ENCODE data around the gene RPTOR. TPM values are rescaled to one million over a fixed set of nuclear protein-coding genes. Genes with fewer than 3 reads are reported as not detected.

The RPTOR gene
- polyA plus RNA-seq, 1 donor = 31.1 TPM

DNA sequence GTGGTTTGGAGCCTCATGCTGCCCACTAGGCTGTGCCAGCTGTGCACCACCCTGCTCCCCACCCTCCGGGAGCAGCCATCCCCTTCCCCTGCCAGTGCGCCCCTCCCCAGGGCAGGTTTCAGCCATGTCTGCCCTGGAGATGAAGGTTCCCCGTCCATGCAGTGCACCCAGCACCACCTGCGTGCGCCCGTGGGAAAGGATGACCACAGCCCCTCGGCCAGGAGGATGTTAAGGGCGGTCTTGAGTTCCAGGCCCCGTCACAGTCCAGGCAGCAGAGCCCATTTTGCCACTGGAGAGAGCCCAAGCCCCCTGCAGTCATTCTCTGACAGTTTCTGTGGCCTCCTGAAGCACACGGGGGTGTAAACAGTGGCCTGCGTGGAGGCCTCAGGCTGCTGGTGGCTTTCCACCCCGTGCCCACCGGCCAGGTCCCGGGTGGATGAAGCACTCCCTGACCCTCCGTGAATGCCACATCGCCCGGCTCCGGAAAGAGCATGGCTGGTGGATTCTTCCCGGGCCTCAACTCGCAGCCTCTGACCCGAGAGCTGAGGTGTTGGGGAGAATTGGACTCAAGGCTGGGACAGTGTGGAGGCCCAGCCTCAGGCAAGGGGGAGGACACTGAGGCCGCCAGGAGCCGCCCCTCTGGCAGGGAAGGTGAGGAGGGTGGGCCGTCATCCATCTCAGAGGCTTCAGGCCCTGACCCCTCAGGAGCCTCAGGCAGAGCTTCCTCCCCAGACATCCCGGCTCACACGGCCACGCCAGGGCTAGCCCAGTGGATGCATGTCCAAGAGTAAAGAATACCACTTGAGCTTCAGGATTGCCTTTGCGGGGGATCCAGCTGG lies 377.3 kb downstream of the RPTOR start:
- no peak for DNase-seq

GRCh38 chr17:80922580-80923160 lies 378.0 kb downstream of the RPTOR start:
- DNase-seq = no peak

- DNase-seq = no peak
Measured at GRCh38 chr17:80923211-80924110, 378.8 kb downstream of the RPTOR start.

- no peak for DNase-seq
Measured at GRCh38 chr17:80924111-80924806, 379.6 kb downstream of the RPTOR start.

GRCh38 chr17:80924807-80925610 lies 380.4 kb downstream of the RPTOR start:
- DNase-seq = no peak

- DNase-seq = no peak
Measured at GRCh38 chr17:80925688-80926335, 381.2 kb downstream of the RPTOR start.

- DNase-seq = no peak
Measured at GRCh38 chr17:80926591-80927250, 382.1 kb downstream of the RPTOR start.

- DNase-seq = no peak
Measured at GRCh38 chr17:80927791-80928216, 383.2 kb downstream of the RPTOR start.

DNA sequence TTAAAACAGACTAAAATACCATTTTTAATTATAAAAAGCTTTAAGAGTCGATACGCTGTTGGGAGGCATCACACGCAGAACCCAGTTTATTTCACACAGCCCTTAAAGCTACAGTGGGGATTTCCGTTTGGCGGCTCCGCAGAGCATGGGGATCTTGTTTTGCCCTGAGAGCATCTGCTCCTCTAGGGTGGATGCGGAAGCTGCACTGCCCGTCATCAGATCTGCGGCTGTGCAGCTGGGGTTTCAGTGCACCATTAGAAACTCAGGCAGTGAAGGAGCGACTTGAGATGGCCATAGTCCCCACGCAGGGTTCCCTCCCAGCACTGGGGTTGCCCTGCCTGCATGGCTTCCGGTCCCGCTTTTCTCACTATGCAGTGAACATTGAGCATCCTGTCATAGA lies 384.8 kb downstream of the RPTOR start:
- DNase-seq = no peak

GRCh38 chr17:80930335-80931279 lies 386.0 kb downstream of the RPTOR start:
- no peak for DNase-seq

DNA sequence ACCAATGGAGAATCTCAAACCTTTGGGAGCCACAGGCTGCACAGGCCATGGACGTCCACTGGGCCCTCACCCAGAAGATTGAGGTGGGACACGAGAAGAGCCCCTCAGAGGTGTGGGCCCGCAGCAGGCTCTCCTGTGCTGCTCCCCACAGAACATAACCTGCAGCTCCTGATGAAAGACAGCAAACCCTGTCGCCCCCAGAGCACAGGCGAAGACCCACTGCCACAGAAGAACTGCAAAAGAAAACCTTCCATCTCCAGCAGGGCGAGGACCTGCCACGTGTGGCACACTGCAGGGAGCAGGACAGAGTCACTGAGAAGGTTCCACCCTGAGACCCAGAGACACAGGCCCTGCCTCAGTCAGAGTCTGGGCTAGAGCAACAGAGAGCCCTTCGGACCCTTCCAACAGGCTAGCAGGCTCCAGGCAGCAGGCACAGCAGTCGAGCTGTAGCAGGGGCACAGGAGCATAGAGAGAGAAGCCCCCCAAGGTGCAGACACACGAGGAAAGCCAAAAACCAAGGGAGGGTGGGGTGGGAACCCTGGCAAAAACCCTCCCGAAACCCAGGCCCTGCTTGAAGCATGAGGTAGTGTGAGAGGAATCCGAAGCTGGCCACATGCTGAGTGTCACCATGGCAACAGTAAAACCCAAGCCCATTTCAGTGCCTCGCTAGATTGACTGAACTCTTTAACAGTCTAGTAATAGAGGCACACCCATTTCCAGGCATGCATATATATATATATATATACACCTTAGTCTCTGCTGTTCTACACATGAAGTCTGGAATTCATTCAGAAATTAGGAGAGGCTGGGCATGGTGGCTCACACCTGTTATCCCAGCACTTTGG lies 387.0 kb downstream of the RPTOR start:
- no peak for DNase-seq

- no peak for DNase-seq
Measured at GRCh38 chr17:80935526-80935925, 390.9 kb downstream of the RPTOR start.

GRCh38 chr17:80936218-80936617 lies 391.6 kb downstream of the RPTOR start:
- DNase-seq = no peak

GRCh38 chr17:80936723-80937122 lies 392.1 kb downstream of the RPTOR start:
- DNase-seq = no peak

DNA sequence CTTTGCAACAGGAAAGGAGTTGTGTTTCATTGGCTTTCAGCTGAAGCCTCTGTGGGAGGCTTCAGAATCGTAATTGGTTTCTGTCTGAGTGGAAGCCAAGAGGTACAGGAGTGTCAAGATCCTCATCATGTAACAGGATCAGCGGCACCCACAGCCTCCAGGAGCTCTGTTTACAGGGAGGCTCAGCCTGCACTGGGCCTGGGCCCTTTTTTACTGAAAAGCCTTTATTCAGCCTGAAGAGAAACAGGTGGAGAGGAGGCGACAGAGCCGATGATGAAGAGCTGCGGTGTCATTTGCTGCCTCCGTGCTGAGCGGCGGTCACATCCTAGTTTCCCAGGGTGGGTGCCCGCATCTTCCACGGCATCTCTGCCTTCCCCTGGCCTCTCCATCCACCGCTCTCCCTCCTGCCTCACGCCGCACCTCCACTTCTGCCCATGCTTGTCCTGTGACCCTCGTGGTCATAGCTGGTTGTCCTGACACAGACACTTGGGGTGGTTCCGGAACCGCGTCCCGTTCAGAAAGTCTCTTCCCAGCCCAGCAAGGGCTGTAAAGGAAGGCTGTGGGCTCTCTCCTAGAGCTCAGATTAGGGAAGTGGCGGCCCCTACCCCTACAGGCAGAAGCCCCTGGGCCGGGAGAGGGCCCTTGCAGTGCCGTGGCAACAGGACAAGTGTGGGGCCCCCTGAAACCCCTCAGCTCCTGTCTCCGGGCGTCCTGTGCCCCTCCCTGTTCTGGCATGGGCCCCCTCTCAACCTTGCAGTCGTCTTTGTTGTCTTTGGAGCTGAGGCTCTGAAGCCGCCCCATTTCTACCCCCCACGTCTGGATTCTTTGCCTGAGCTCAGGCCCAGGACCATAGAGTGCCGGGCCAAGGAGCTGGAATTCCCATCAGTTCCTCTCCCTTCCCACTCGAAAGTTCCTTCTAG lies 393.1 kb downstream of the RPTOR start:
- no peak for DNase-seq

DNA sequence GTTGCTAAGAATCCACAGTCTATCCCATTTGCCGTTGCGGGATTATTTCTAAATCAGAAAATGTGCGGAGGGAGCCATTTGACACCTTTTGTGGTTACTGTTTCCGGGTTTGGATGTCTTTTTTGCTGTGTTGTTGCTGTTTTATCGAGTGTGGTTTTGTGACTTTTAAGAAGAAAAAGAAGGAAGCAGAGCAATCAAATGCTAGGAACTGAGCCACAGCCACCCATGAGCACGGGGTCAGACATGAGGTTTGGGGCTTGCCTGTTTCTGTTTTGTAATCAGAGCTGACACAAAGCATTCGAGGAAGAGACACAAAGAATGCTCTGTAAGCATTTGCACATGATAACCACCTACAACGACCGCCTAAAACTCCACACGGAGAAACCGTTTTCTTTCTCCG lies 393.9 kb downstream of the RPTOR start:
- no peak for DNase-seq
